Measurements from ENCODE around the gene PTBP1.
A peak's percentile ranks its signal among the peaks of the same experiment; 100 is the strongest.

- peak in 1 of 2 experiments; percentile 18; a peak in 1 of 4 replicates for TF ChIP-seq CTCF (conservative IDR thresholded peaks at IDR 0.05; ENCODE audit: low read depth in 2 of 2)
- no peak for TF ChIP-seq CREB1 (CRISPR knock-in tag; IDR thresholded peaks at IDR 0.05; ENCODE audit: low read depth)
- no peak for TF ChIP-seq POLR2AphosphoS5 (IDR thresholded peaks at IDR 0.05; ENCODE audit: low read depth)
- TF ChIP-seq EZH2 (IDR thresholded peaks at IDR 0.05; ENCODE audit: low read depth, unreplicated experiment) = no peak
- no peak for TF ChIP-seq EZH2phosphoT487 (IDR thresholded peaks at IDR 0.05; ENCODE audit: unreplicated experiment)
Measured at GRCh38 chr19:806815-807421, 9.7 kb downstream of the PTBP1 start.
